ENCODE results near the gene ZBTB39. TPM values are rescaled to one million over a fixed set of nuclear protein-coding genes. Genes with fewer than 3 reads are reported as not detected.

Gene ZBTB39
- total and polyA plus RNA-seq, 2 of the 8 experiments (the other 6 are each of a cell fraction or from before 2014, with no cell fraction given) = 19.3 to 25.0 TPM

DNA sequence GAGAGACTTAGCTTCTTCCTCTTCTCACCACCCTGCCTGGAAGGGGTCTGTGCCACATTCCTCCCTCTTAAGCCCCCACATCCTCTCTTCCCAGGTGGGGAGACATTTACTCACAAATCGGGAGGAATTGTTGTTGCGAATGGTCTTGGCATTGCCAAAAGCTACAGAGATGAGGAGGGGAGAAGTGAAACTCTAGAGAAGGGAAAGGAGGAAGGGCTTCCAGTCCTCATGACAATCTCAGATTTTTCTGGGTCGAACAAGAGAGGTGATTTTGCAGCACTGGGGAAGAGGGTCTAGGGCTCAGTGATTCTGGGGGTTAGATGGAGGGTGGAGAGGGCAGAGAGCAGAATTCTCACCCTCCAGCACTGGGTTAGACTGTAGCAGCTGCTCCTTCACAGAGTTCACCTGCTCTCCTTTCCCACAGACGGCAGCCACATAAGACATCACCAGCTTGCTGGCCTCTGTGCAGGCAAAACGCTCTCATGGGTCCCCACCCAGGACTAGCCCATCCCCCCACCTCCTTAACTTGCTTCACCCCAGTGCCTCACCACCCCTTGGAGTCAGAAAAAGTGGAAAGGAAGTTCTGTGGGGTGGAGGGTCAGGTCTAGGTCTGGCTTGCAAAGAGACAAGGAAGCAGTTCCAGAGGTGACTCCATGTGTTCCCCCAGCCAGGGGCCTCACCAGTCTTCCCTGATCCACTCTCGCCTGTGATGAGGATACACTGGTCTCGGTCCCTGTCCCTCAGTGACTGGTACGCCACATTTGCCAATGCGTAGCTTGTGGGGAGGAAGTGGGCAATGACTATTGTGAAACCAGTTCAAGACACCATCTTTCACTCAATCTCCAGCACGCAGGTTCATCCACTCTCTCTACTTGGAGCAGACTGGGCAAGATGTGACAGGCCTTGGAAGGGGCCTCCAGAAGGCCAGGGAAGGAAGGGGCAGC, 40.9 kb upstream of the ZBTB39 start:
- 91% methylated on average over 10 of the region's 10 CpGs; no CpG with 5 or more reads in 1 of the 2 experiments for WGBS, 2 experiments (ENCODE audit: extremely low coverage in 1 of 2, insufficient coverage in 1 of 2, insufficient read length in 1 of 2, insufficient replicate concordance in 2 of 2, low coverage in 1 of 2, low lambda C conversion rate in 2 of 2, missing lambda C conversion rate in 1 of 2)
- no peaks in the 10 kb centered on the region for H3K23me2 ChIP-seq (ENCODE audit: low read depth, low read length)
- FAIRE-seq (no peak), DNase-seq (ENCODE audit: low read depth in 1 of 2, low spot score in 2 of 2) (no peak)
- H3K4me2 ChIP-seq (ENCODE audit: insufficient read depth in 1 of 2, low read depth in 2 of 2, low read length in 2 of 2) = no peak overlapping the region
- H2BK12ac ChIP-seq (ENCODE audit: low read depth, low read length) = no peak overlapping the region
- H3K9me3 ChIP-seq (ENCODE audit: insufficient read depth in 2 of 2, low read depth in 1 of 2, low read length in 1 of 2) = no peaks in the 10 kb centered on the region
- H3K27ac ChIP-seq (ENCODE audit: low read depth, low read length) = no peak overlapping the region
- POLR2A ChIA-PET (ENCODE audit: partially characterized antibody) = interaction anchor here (1.0 to 3.5 kb wide), 4 partner anchors 10 to 83 kb away, joined by 3 to 11 read pairs (median 4); no protein-coding TSS in a partner anchor
- H3K4ac ChIP-seq (replicated peaks; ENCODE audit: insufficient read length, low read depth, low read length) = no peak overlapping the region
- no peak overlapping the region for H4K91ac ChIP-seq (replicated peaks; ENCODE audit: insufficient read length, low read length)
- CTCF ChIA-PET (ENCODE audit: partially characterized antibody) = interaction anchor here (0.6 to 7.5 kb wide), 11 partner anchors 9 to 536 kb away, joined by 3 to 77 read pairs (median 4); partner anchors contain the start of gene STAT6
- H3K79me2 ChIP-seq (ENCODE audit: control insufficient read depth in 1 of 2, insufficient read depth in 2 of 2, low read length in 2 of 2) = no peaks in the 10 kb centered on the region
- H3K27me3 ChIP-seq (replicated peaks in 1 of 4; ENCODE audit: control insufficient read depth in 3 of 4, extremely low read depth in 1 of 4, insufficient read depth in 3 of 4, low read length in 3 of 4) = no peaks in the 10 kb centered on the region
- H3K56ac ChIP-seq (replicated peaks; ENCODE audit: insufficient read length, low read depth, low read length) = no peak overlapping the region
- H3K9ac ChIP-seq (replicated peaks in 1 of 4; ENCODE audit: extremely low read depth in 1 of 4, low read depth in 3 of 4, low read length in 3 of 4) = no peak overlapping the region
- no peak overlapping the region for H2BK120ac ChIP-seq (replicated peaks; ENCODE audit: low read depth, low read length)
- no peak overlapping the region for H2AK5ac ChIP-seq (ENCODE audit: low read depth, low read length)
- no peak overlapping the region for H3K4me3 ChIP-seq (ENCODE audit: extremely low read depth in 1 of 4, insufficient read depth in 2 of 4, low read depth in 3 of 4, low read length in 4 of 4)
- no peak overlapping the region for H2BK20ac ChIP-seq (ENCODE audit: low read length)
- H3K4me1 ChIP-seq (replicated peaks in 1 of 4; ENCODE audit: control insufficient read depth in 3 of 4, insufficient read depth in 4 of 4, low read length in 3 of 4) = no peaks in the 10 kb centered on the region
- no peak overlapping the region; the same call in 1 of the 2 replicates for H4K8ac ChIP-seq (ENCODE audit: extremely low read depth, insufficient read depth, low read length)
- no peaks in the 10 kb centered on the region for H4K20me1 ChIP-seq (replicated peaks in 1 of 2; ENCODE audit: control insufficient read depth in 1 of 2, insufficient read depth in 2 of 2, low read length in 2 of 2)
- no peaks in the 10 kb centered on the region for H3K36me3 ChIP-seq (ENCODE audit: control insufficient read depth in 2 of 4, insufficient read depth in 4 of 4, low read length in 3 of 4)
- no peak overlapping the region for H2BK15ac ChIP-seq (ENCODE audit: low read length)
- H2BK5ac ChIP-seq (ENCODE audit: low read depth, low read length) = no peak overlapping the region
- no peak overlapping the region for H2AFZ ChIP-seq (ENCODE audit: low read length)
- H3K18ac ChIP-seq (ENCODE audit: extremely low read depth, low read length) = no peak overlapping the region
- no peak overlapping the region for H3K14ac ChIP-seq (ENCODE audit: insufficient read length)
- H3K23ac ChIP-seq (ENCODE audit: insufficient read length) = no peak overlapping the region
- no peaks in the 10 kb centered on the region for H3K79me1 ChIP-seq (ENCODE audit: low read depth, low read length)
- H4K5ac ChIP-seq (ENCODE audit: insufficient read length, low read depth, low read length) = no peak overlapping the region
- TF ChIP-seq ZNF274 (IDR thresholded peaks at IDR 0.05; ENCODE audit: borderline replicate concordance, extremely low read depth, low read length) (no peak), NRF1 (IDR thresholded peaks at IDR 0.05; ENCODE audit: low read depth, low read length) (no peak), CBX5 (IDR thresholded peaks at IDR 0.05; ENCODE audit: low read depth, low read length) (no peak), KDM5A (IDR thresholded peaks at IDR 0.05; ENCODE audit: low read length) (no peak), TCF12 (IDR thresholded peaks at IDR 0.05; ENCODE audit: low read depth, low read length) (no peak), SAP30 (IDR thresholded peaks at IDR 0.05; ENCODE audit: insufficient read depth, insufficient replicate concordance, low read length) (no peak), CHD1 (IDR thresholded peaks at IDR 0.05; ENCODE audit: low read depth, low read length) (no peak), KDM1A (IDR thresholded peaks at IDR 0.05; ENCODE audit: borderline replicate concordance, low read length) (no peak), RNF2 (IDR thresholded peaks at IDR 0.05; ENCODE audit: borderline replicate concordance, low read depth, low read length, missing control alignments, poor library complexity, severe bottlenecking) (no peak), NANOG (IDR thresholded peaks at IDR 0.05; ENCODE audit: insufficient read depth, low read depth, low read length, poor library complexity, severe bottlenecking) (no peak), MAFK (IDR thresholded peaks at IDR 0.05; ENCODE audit: low read depth, low read length) (no peak)

Measured in H1 (cell line).